ENCODE data around the gene HAAO.

The HAAO gene

DNA sequence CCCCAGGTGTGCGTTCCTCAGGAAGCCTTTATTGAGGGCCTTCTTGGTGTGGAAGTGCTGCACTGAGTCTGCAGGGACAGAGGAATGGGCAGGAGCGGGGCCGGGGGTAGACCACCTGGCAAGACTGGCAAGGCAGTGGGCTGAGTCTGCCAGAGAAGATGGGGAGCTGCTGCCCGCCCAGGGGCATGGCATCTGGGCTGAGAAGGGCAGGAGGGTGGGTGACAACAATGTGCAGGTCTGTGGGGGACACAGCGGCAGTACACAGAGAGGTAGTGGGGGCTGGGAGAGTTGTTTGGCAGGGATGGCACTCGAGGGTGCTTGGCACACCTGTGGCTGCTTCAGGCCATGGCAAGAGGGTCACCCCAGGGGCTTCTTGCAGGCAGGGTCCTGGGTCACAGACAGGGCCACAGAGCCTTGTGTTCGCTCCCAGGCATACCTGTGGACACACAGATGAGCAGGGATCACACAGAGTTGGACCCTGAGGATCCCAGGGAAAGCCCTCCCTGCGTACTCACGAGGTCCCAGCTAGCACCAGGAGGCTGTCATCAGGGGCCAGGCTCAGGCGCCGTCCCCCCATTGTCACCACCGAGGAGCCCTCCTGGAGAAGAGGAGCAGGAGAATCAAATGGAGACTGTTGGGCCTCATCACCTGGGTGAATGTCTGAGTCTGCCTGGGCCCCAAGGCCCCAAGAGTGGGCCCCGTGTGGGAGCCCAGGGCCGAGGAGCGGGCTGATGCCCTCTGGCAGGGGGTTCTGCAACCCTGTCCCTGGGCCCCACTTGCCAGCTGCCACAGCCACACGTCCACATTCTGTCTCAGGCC, 25.1 kb downstream of the HAAO start:
- DNase-seq, result no peak

- DNase-seq, result no peak
Measured at GRCh38 chr2:42765686-42766085, 26.7 kb downstream of the HAAO start.

DNA sequence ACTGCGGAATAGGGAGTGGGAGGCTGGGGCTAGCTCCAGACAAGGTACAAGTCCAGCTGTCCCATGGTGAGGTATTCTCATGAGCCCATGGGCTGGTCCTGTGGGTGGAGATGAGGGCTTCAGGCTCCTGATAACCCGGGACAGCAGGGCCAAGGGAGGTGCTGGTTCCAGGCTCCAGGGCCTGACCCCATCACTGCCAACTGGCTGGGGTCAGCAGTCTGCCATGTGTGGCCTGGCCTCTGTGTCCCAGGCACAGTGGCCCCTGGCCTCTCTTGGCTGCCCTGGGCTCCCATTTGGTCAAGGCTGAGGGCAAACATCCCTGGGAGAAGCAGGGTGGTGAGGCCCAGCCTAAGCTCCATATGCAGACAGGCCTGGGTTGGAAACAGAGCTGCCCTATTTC, 27.5 kb downstream of the HAAO start:
- no peak for DNase-seq

DNA sequence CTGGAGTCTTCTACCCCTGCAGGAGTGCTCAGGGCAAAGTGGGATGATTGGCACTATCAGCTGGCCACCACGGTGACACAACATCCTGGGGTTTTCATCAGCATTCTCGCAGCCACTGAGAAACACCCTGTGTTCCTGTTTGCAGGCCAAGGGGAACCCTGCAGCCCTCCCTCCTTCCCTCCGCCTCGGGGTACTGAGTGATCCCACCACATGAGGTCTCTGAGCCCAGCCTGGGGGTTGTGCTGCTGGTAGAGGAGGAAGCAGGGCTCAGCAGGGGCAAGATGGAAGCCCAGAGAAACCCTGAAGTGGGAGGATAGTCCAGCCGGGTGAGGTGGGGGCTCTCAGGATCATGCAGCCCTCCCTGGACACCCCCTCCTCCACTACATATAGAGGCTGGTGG, 28.3 kb downstream of the HAAO start, which contains the start of gene OXER1:
Gene OXER1, minus strand, starts transcription at position 40 of the 400 bp plus-strand sequence. CDS start 73 bp downstream, outside the sequence.
- no peak for DNase-seq

- no peak for DNase-seq
Measured at GRCh38 chr2:42762823-42763804, 29.3 kb downstream of the HAAO start.

DNA sequence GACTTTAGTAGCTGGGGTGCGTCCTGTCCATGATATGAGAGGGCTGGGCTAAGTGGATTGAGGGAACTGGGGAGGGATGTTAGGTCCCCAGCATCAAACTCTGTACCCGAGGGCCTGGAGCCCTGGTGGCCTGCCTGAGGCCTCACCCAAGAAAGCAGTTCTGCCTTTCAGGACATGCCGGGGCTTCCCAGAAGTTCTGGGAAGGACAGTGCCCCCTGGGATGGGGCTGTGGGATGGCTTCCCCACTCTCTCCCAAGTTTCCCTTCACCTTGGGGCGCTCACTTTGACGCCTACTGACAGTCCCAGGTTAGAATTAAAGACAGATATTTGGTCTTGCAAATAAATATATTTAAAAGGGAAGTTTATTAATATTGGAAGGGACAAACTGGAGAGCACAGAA, 30.2 kb downstream of the HAAO start:
- no peak for DNase-seq

DNA sequence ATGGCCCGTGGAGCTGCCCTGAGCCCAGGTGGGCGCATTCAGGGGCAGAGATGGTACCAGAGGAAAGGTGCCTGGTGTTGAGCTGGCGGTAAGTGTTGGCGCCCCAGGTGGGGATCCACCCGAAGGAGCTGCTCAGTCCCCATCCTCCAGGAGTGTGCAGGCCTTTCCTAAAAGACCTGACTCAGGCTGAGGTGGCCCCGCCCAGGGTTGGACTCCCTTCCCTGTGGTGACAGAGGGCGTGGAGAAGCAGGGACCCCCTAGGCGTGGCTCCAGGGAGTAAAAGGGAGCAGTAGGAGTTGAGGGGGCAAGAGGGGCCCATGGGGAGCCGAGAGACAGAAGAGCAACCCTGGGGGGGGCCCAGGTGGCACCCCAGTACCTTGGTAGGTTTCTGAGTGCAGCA, 30.8 kb downstream of the HAAO start:
- DNase-seq, result no peak

- no peak for DNase-seq
Measured at GRCh38 chr2:42758751-42759150, 33.6 kb downstream of the HAAO start.

DNA sequence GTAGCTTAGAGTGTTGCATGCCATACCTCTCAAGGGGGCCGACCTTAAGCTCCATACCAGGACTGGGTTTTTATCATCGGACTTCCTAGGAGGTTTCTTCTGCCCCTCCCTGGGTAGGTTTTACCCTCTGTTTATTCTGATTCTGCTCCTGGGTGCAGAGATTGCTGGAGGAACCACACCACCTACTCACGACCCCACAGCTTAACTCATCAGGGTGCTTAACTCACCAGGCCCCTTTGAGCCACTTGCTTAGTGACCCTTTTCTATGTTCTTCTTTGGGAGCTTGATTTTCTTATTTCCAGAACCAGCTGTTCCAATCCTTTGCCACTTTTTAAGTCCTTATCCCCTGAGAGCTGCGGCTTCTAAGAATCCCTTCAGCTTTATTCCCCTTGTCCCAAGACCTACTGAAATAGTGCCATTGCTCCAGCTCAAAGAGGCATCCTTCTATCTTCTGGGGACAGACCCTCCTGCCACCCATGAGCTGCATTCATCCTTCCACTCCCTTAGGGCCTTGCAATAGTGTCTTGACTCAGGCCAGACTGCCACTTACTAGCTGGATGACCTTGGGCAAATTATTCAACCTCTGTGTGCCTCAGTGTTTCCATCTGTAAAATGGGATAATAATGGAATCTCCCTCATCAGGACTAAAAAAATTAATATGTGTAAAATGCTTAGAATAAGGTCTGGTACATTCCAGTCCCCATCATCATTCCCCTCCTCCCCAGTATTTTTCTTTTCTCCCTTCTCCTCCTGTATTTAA, 34.2 kb downstream of the HAAO start:
- DNase-seq, result no peak

DNA sequence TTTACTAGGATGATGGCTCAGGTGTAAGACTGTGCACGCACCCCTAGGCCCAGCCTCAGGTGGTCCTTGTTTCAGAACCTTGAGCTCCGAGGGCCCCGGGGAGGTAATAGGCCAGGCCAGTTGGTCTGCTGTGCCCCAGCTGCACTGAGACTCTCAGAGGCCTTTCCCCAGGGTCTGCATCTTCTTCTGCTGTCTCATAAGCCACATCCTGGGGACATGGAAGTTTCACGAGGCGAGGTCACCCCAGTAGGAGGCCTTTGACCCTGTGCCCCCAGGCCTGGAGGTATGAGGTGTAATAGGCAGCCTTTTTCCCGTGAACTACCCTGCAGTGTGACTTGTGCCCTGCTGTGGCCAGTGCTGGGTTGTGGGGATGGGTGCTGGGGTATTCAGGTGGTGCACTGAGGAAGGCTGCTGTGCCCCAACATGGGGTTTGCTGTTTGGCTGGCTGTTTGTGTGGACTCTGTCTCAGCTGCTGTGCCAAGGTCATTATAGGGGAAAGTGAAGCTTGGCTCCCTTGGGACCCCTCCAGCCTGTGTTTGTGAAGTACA, 35.3 kb downstream of the HAAO start:
- no peak for DNase-seq

GRCh38 chr2:42756150-42756775, 36.1 kb downstream of the HAAO start:
- no peak for DNase-seq

GRCh38 chr2:42755191-42755880, 37.0 kb downstream of the HAAO start:
- no peak for DNase-seq

DNA sequence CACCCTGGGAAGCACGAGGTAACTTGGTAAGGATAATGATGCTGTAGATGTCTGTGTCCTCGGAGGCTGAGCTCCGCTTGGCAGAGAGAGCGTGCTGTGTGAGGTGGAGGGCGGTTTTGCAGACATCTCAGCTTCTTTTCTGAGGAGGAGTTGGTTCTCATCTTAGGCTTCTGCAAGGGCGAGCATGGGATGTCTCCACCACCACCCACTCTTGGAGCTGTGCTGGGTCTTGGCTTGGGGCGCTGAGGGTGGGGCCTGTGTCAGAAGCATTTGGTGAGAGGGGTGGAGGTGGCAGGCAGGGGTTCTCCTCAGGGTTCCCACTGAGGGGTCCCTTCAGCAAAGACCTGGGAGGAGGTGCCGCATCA, 37.6 kb downstream of the HAAO start:
- DNase-seq, result no peak

- DNase-seq, result no peak
Measured at GRCh38 chr2:42754021-42754775, 38.2 kb downstream of the HAAO start.

DNA sequence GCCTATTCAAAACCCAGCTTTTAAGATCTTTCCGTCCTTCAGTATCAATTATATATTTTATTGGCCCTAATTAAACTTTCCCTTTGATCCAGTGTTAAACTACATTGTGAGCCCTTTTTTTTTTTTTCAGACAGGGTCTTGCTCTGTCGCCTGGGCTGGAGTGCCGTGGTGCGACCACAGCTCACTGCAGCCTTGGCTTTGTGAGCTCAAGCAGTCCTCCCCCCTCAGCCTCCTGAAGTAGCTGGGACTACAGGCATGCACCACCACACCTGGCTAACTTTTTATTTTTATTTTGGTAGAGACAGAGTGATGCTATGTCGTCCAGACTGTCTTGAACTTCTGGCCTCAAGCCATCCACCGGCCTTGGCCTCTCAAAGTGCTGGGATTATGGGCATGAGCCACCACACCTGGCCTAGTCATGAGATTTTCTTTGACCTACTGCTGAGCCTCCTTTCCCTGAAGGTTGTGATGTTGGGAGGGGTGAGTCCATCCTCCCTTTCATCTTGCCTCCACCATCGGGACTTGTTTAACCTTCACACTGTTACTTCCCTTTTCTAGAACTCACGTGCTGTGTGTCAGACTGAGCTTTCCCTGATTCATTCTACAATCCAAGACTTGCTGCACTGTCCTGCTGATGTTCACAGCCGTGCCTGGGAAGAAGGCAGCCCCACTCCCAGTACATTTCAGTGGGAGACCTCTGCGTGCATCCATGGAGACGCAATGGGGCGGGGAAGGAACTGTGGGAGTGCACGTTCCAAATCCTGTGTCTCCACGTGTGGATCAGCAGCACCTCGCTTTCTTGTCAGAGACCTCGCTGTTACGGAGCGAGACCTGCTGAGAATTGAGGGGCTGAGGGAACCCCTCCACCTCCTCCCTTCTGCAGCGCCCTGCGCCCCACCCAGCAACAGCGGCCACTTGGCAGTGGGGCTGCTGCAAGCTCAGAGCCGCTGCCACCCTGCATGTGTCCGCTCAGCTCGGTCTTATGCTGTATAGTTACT, 39.3 kb downstream of the HAAO start:
- no peak for DNase-seq

DNA sequence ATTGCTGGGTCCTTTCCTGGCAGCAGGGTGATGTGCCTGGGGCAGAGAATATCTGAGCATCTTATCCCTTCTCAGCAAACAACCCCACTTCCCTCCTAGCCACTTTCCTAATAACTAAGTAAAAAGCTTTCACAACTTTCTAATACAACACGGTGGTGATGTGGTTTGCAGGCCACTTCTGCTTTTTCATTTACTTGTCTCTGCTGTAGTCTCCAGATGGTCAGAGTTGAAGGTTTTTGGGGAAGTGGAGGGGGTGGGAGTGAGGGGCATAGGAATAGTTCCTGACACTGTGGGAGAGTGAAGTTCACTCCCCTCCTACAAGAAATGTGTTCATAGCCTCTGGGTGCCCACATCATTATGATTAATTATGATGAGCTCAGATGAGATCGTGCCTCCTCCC, 40.1 kb downstream of the HAAO start:
- DNase-seq, result no peak

DNA sequence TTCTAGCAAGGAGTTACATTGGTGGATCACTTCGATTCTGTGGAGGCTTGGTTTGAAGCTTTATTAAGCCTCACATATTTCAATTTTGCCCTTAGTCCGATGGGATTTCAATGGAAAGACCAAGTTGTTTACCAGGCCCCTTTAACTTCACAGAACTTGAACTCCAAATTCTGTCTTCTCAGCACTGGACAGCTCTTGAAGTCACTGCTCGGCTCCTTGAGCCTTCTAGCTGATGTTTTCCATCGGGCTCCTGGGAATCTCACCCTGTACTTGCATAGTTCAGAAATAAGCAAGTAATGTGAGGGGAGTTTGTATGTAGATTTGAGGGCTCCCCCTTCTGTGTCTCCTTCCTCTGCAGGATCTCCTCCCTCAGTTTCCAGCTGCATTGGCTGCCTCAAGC, 43.5 kb downstream of the HAAO start:
- DNase-seq, result no peak

DNA sequence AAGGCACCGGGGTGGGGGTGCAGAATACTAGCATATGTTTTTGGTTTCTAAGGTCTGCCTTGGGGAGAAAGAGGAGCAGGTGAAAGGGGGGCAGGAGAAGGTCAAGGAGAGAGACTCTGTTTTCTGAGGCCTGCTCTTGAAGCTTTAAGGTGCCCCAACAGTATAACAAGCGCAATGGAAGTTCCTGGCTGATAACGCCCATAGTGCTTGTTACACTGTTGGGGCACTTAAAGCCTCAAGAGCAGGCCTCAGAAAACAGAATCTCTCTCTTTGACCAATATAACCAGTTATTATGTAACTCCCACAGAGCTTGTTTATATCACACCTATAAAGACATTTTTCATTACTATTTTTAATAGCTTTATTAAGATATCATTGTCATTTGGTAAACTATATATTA, 45.0 kb downstream of the HAAO start:
- no peak for DNase-seq

DNA sequence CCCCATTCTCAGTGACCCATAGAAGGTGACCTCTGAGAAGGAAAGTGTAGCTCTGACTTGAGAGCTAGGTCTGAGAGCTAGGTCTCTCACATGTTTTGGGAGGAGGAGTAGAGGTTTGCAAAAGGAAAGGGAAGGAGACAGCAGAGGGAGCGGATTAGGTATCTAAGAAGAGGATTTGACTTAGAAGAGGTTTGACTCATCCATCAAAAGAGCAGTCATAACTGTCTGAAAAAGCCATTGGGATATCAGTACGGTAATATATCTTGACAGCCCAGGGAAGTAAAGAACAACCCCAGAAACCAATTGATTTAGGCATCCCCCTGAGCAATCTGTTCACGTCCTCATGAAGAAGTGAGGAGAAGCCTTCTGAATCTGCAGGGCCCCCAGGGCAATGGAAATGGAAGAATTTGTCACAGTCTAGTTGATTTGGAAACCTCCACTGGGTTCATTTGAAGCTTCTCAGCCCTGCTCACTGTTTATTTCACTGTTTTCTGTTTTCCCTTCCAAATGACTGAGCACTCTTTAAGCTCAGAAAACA, 47.8 kb downstream of the HAAO start:
- DNase-seq, result no peak
